Upper lobe of left lung (tissue), 6 donors: ENCODE results near the gene SBF1. TPM values are rescaled to one million over a fixed set of nuclear protein-coding genes. Genes with fewer than 3 reads are reported as not detected.
"Not testable (repeated sequence)": the region's sequence is repeated elsewhere in the genome, so short reads cannot be mapped to it uniquely, and the experiment has no call there.

ENCODE experiments used
- ATAC-seq, 2 donors: fragments of 200-7000 bp; cut with Tn5 transposase; one replicate each; pipeline ENCODE4 v1.9.1; 2022; ENCODE audit warnings: mild to moderate bottlenecking in 2 of 2, moderate library complexity in 2 of 2; ENCODE audit not compliant: low FRiP score in 2 of 2
- DNase-seq, 2 donors: peaks; one replicate each; pipeline ENCODE4 v3.0.0-alpha.2; 2019 to 2020
- H3K27ac ChIP-seq, 4 donors: fragments of 200-600 bp; sonication (generic); one replicate each; pipeline ENCODE4 v1.5.1; 2016 to 2019
- H3K27me3 ChIP-seq, 4 donors: fragments of 200-600 bp; sonication (generic); one replicate each; pipeline ENCODE4 v1.5.1; 2017 to 2019
- H3K36me3 ChIP-seq, 4 donors: fragments of 200-600 bp; sonication (generic); one replicate each; pipeline ENCODE4 v1.5.1; 2016 to 2019
- H3K4me1 ChIP-seq, 4 donors: fragments of 200-600 bp; sonication (generic); one replicate each; pipeline ENCODE4 v1.5.1; 2018 to 2019
- H3K4me3 ChIP-seq, 4 donors: fragments of 200-600 bp; sonication (generic); one replicate each; pipeline ENCODE4 v1.5.1; 2017 to 2019; ENCODE audit warnings: mild to moderate bottlenecking in 2 of 4, moderate library complexity in 1 of 4
- H3K9me3 ChIP-seq, 4 donors: fragments of 200-600 bp; sonication (generic); one replicate each; pipeline ENCODE4 v1.5.1; 2018 to 2019
- CTCF ChIP-seq, 6 experiments: fragments of 450-650 bp in 4 of 6; fragments of 200-600 bp in 2 of 6; sonication (generic) in 2 of 6; IDR thresholded peaks; one replicate each; pipeline ENCODE4 v1.5.1; 2016 to 2019; ENCODE audit warnings: antibody characterized with exemption in 6 of 6
- EP300 ChIP-seq, 4 donors: sonication (generic); formaldehyde crosslinking; IDR thresholded peaks; one replicate each; pipeline ENCODE4 v1.5.1; 2017; ENCODE audit warnings: antibody characterized with exemption in 4 of 4, control low read depth in 2 of 4
- POLR2A ChIP-seq, 4 donors: fragments of 450-650 bp; IDR thresholded peaks; one replicate each; pipeline ENCODE4 v1.5.1; 2016 to 2017; ENCODE audit warnings: antibody characterized with exemption in 4 of 4, mild to moderate bottlenecking in 2 of 4
- POLR2AphosphoS5 ChIP-seq, 2 donors: sonication (generic); formaldehyde crosslinking; IDR thresholded peaks; one replicate each; pipeline ENCODE4 v1.5.1; 2017; ENCODE audit warnings: antibody characterized with exemption in 2 of 2
- WGBS, 2 donors: methylation state at CpG; one replicate each; pipeline ENCODE4 v1.1.5; 2017 to 2018; 5-methylcytosine and 5-hydroxymethylcytosine counted together
- total RNA-seq, 6 donors: library from RNA; depleted of rRNA in 4 of 6; stranded (reverse); fragments of >200 nt in 4 of 6; gene quantifications; one replicate each; pipeline versions ENCODE4 v1.1.0 to v1.2.1, GENCODE V29; 2016 to 2021
- donor health status: DM: no; HTN: no; CAD: no; lungs with moderate emphysema.
- donor health status: DM: no; HTN: yes; CAD: no; lungs with severe emphysema.

SBF1 gene
- total RNA-seq, 6 donors from 2014 or later, result 44.6 to 117 (median 75.7) TPM

- H3K36me3 ChIP-seq, result peaks cover 40 to 91% (median 85%) of the 10 kb centered on the region in 4 donors
- TF ChIP-seq EP300 (IDR thresholded peaks at IDR 0.05) (no peak), POLR2A (IDR thresholded peaks at IDR 0.05) (no peak), POLR2AphosphoS5 (IDR thresholded peaks at IDR 0.05) (no peak), CTCF (IDR thresholded peaks at IDR 0.05) (no peak)
These were observed 57.2 kb downstream of the SBF1 start for GRCh38 chr22:50417411-50418210.

GRCh38 chr22:50416996-50417395 lies 57.8 kb downstream of the SBF1 start:
- no peak overlapping the region for H3K4me3 ChIP-seq
- TF ChIP-seq EP300 (IDR thresholded peaks at IDR 0.05) (no peak), POLR2AphosphoS5 (IDR thresholded peaks at IDR 0.05) (no peak)
- DNase-seq (no peak), ATAC-seq (peak in 1 of 2 donors; percentile 27)
- H3K27me3 ChIP-seq, result no peaks in the 10 kb centered on the region
- WGBS, 2 donors, result 96 to 97% methylated on average over 8 of the region's 8 CpGs
- no peak overlapping the region for H3K27ac ChIP-seq
- peaks cover 40 to 85% (median 79%) of the 10 kb centered on the region in 4 donors for H3K36me3 ChIP-seq
- H3K9me3 ChIP-seq, result no peaks in the 10 kb centered on the region
- H3K4me1 ChIP-seq, result peaks cover 0 to 3% (median 1%) of the 10 kb centered on the region in 4 donors

More at GRCh38 chr22:50417411-50418210, 57.2 kb downstream of the SBF1 start:
- WGBS, 2 donors, result 93 to 98% methylated on average over 13 of the region's 13 CpGs
- no peaks in the 10 kb centered on the region for H3K9me3 ChIP-seq
- H3K4me3 ChIP-seq, result no peak overlapping the region
- H3K4me1 ChIP-seq, result no peaks in the 10 kb centered on the region
- ATAC-seq (no peak), DNase-seq (no peak)
- no peak overlapping the region for H3K27ac ChIP-seq
- H3K27me3 ChIP-seq, result no peaks in the 10 kb centered on the region

- H3K36me3 ChIP-seq, result peaks cover 34 to 69% (median 64%) of the 10 kb centered on the region in 4 donors
- 94 to 99% methylated on average over 10 to 12 of the region's 12 CpGs for WGBS, 2 donors
- no peak overlapping the region for H3K27ac ChIP-seq
- no peak for ATAC-seq
- H3K27me3 ChIP-seq, result no peaks in the 10 kb centered on the region
- H3K4me3 ChIP-seq, result no peak overlapping the region
- no peaks in the 10 kb centered on the region for H3K9me3 ChIP-seq
- TF ChIP-seq CTCF (IDR thresholded peaks at IDR 0.05) (no peak), EP300 (IDR thresholded peaks at IDR 0.05) (no peak), POLR2AphosphoS5 (IDR thresholded peaks at IDR 0.05) (no peak), POLR2A (IDR thresholded peaks at IDR 0.05) (no peak)
- H3K4me1 ChIP-seq, result peaks cover 0 to 14% (median 4%) of the 10 kb centered on the region in 4 donors
- DNase-seq, result no peak
These were observed 59.4 kb downstream of the SBF1 start for GRCh38 chr22:50415426-50415825.

- no peak for TF ChIP-seq CTCF (IDR thresholded peaks at IDR 0.05)
- TF ChIP-seq POLR2AphosphoS5 (IDR thresholded peaks at IDR 0.05), result no peak
- TF ChIP-seq POLR2A (IDR thresholded peaks at IDR 0.05), result no peak
- TF ChIP-seq EP300 (IDR thresholded peaks at IDR 0.05), result no peak
- 91 to 92% methylated on average over 22 to 26 of the region's 31 CpGs for WGBS, 2 donors
- peaks cover 0 to 14% (median 4%) of the 10 kb centered on the region in 4 donors for H3K4me1 ChIP-seq
These were observed 60.2 kb downstream of the SBF1 start for GRCh38 chr22:50414476-50415248.

GRCh38 chr22:50408954-50409353 lies 65.9 kb downstream of the SBF1 start:
- not testable (repeated sequence) for H3K27me3 ChIP-seq, H3K9me3 ChIP-seq, H3K27ac ChIP-seq, ATAC-seq, H3K4me3 ChIP-seq, DNase-seq
- Histone ChIP-seq H3K4me1 (peaks cover 0 to 14% (median 4%) of the 10 kb centered on the region in 4 donors), H3K36me3 (peaks cover 13 to 42% (median 30%) of the 10 kb centered on the region in 4 donors)
- 77 to 80% methylated on average over 9 of the region's 9 CpGs for WGBS, 2 donors

More at GRCh38 chr22:50414476-50415248, 60.2 kb downstream of the SBF1 start:
- no peak overlapping the region for H3K4me3 ChIP-seq
- ATAC-seq (no peak), DNase-seq (no peak)
- H3K27ac ChIP-seq, result no peak overlapping the region
- no peaks in the 10 kb centered on the region for H3K27me3 ChIP-seq
- H3K36me3 ChIP-seq, result peaks cover 31 to 67% (median 58%) of the 10 kb centered on the region in 4 donors
- H3K9me3 ChIP-seq, result no peaks in the 10 kb centered on the region
